ENCODE data around the gene CYB5R4.
"Not testable (repeated sequence)": the region's sequence is repeated elsewhere in the genome, so short reads cannot be mapped to it uniquely, and the experiment has no call there.

DNA sequence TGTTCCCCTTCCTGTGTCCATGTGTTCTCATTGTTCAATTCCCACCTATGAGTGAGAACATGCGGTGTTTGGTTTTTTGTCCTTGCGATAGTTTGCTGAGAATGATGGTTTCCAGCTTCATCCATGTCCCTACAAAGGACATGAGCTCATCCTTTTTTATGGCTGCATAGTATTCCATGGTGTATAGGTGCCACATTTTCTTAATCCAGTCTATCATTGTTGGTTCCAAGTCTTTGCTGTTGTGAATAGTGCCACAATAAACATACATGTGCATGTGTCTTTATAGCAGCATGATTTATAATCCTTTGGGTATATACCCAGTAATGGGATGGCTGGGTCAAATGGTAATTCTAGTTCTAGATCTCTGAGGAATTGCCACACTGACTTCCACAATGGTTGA is 37.6 kb downstream of the CYB5R4 start:
- TF ChIP-seq, protein P1, sequence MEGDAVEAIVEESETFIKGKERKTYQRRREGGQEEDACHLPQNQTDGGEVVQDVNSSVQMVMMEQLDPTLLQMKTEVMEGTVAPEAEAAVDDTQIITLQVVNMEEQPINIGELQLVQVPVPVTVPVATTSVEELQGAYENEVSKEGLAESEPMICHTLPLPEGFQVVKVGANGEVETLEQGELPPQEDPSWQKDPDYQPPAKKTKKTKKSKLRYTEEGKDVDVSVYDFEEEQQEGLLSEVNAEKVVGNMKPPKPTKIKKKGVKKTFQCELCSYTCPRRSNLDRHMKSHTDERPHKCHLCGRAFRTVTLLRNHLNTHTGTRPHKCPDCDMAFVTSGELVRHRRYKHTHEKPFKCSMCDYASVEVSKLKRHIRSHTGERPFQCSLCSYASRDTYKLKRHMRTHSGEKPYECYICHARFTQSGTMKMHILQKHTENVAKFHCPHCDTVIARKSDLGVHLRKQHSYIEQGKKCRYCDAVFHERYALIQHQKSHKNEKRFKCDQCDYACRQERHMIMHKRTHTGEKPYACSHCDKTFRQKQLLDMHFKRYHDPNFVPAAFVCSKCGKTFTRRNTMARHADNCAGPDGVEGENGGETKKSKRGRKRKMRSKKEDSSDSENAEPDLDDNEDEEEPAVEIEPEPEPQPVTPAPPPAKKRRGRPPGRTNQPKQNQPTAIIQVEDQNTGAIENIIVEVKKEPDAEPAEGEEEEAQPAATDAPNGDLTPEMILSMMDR (IDR thresholded peaks at IDR 0.05) = not testable (repeated sequence)
- TF ChIP-seq POLR2A (IDR thresholded peaks at IDR 0.05) = not testable (repeated sequence)
